A549 (cell line): ENCODE measurements around the gene ANKRD10. TPM values are rescaled to one million over a fixed set of nuclear protein-coding genes. Genes with fewer than 3 reads are reported as not detected.

ENCODE experiments used
- ATAC-seq, 2 experiments: fragments of 200-7000 bp in 1 of 2; fragments of >200 bp in 1 of 2; cut with Nextera tagmentation in 1 of 2; cut with Tn5 transposase in 1 of 2; 3 replicates each; pipeline versions ENCODE4 v1.8.0 to v1.9.1; 2018 to 2020; ENCODE audit warnings: mild to moderate bottlenecking in 1 of 2, moderate library complexity in 1 of 2
- CTCF ChIA-PET: fragments of 300-600 bp; sonication (Branson Sonifier 250); formaldehyde crosslinking; extraction: SDS; loops from one replicate; lab custom pipeline; 2021; ENCODE audit warnings: antibody characterized with exemption, inconsistent platforms; lab: Yijun Ruan, JAX
- POLR2A ChIA-PET: fragments of 350-600 bp; formaldehyde crosslinking; extraction: SDS; loops from one replicate; lab custom pipeline; 2021; ENCODE audit warnings: antibody characterized with exemption, inconsistent platforms; lab: Yijun Ruan, JAX
- DNase-seq, 2 experiments: peaks; one replicate each; pipeline versions ENCODE4 v3.0.0 to v3.0.0-alpha.2; 2011 to 2016; ENCODE audit warnings: low read depth in 1 of 2, low spot score in 1 of 2
- FAIRE-seq: peaks from 2 replicates; lab custom pipeline; 2011; peaks lifted over from hg19 to GRCh38; lab: Jason Lieb, UNC
- H3K27ac ChIP-seq, 2 experiments: fragments of >200 bp; sonication (Bioruptor Twin); formaldehyde crosslinking; 3 replicates each; pipeline ENCODE4 v1.5.1; 2016 to 2017
- H3K4me1 ChIP-seq: fragments of >200 bp; sonication (Bioruptor Twin); formaldehyde crosslinking; 3 replicates; pipeline ENCODE4 v1.6.1; 2016
- H3K4me2 ChIP-seq: fragments of >200 bp; sonication (Bioruptor Twin); formaldehyde crosslinking; 3 replicates; pipeline ENCODE4 v1.6.1; 2016
- H3K4me3 ChIP-seq: fragments of >200 bp; sonication (Bioruptor Twin); formaldehyde crosslinking; 3 replicates; pipeline ENCODE4 v1.5.1; 2016
- H3K9me3 ChIP-seq: fragments of >200 bp; sonication (Bioruptor Twin); formaldehyde crosslinking; 3 replicates; pipeline ENCODE4 v1.6.1; 2016
- BHLHE40 ChIP-seq: IDR thresholded peaks from 2 replicates; pipeline ENCODE4 v1.6.1; 2012; ENCODE audit warnings: low read depth, low read length, inconsistent platforms
- CBX2 ChIP-seq: fragments of 200-600 bp; sonication (generic); IDR thresholded peaks from 2 replicates; pipeline ENCODE4 v1.6.1; 2016; ENCODE audit warnings: low read depth, mild to moderate bottlenecking, borderline replicate concordance
- CBX8 ChIP-seq: fragments of 200-600 bp; sonication (generic); IDR thresholded peaks from 2 replicates; pipeline ENCODE4 v1.6.1; 2016
- CEBPB ChIP-seq, 2 experiments: fragments of >200 bp in 1 of 2; sonication (Bioruptor Twin) in 1 of 2; formaldehyde crosslinking in 1 of 2; IDR thresholded peaks; 2 replicates each; pipeline ENCODE4 v1.6.1; 2012 to 2016
- ELK1 ChIP-seq: fragments of 150-350 bp; IDR thresholded peaks from 2 replicates; pipeline ENCODE4 v1.6.1; 2014; ENCODE audit warnings: low read depth, mild to moderate bottlenecking, low read length
- FOSL2 ChIP-seq, 2 experiments: fragments of 450-650 bp in 1 of 2; fragments of >200 bp in 1 of 2; sonication (Bioruptor Twin) in 1 of 2; formaldehyde crosslinking; IDR thresholded peaks; 2 replicates each; pipeline versions ENCODE4 v1.5.0 to v1.6.1; 2016 to 2020; ENCODE audit warnings: mild to moderate bottlenecking in 1 of 2, moderate library complexity in 1 of 2
- GATA3 ChIP-seq: IDR thresholded peaks from 2 replicates; pipeline ENCODE4 v1.6.1; 2012; ENCODE audit warnings: borderline replicate concordance
- HES2 ChIP-seq: fragments of >200 bp; sonication (Bioruptor Twin); formaldehyde crosslinking; IDR thresholded peaks from 2 replicates; pipeline ENCODE4 v1.6.1; 2016
- HOXA7 ChIP-seq: fragments of 250-450 bp; sonication (Bioruptor Pico); IDR thresholded peaks from 2 replicates; pipeline ENCODE4 v1.5.0; 2020; ENCODE audit warnings: mild to moderate bottlenecking, moderate library complexity
- JUN ChIP-seq, 2 experiments: fragments of >200 bp; sonication (Bioruptor Twin); formaldehyde crosslinking; IDR thresholded peaks; 2 replicates in 1 of 2; 3 replicates in 1 of 2; pipeline ENCODE4 v1.6.1; 2016 to 2017
- KDM5A ChIP-seq: fragments of 200-600 bp; sonication (generic); IDR thresholded peaks from 2 replicates; pipeline ENCODE4 v1.6.1; 2016; ENCODE audit warnings: antibody characterized with exemption, mild to moderate bottlenecking
- MYC ChIP-seq: IDR thresholded peaks from 2 replicates; pipeline ENCODE4 v1.6.1; 2012; ENCODE audit warnings: mild to moderate bottlenecking, inconsistent platforms, low read length, improper control_type of control experiment, borderline replicate concordance
- NR3C1 ChIP-seq: fragments of >200 bp; sonication (Bioruptor Twin); formaldehyde crosslinking; IDR thresholded peaks from 3 replicates; pipeline ENCODE4 v1.6.1; 2017
- PHF8 ChIP-seq: fragments of 200-600 bp; sonication (generic); IDR thresholded peaks from 2 replicates; pipeline ENCODE4 v1.6.1; 2016; ENCODE audit warnings: low read depth, mild to moderate bottlenecking, antibody characterized with exemption, moderate library complexity, borderline replicate concordance
- POLR2A ChIP-seq: IDR thresholded peaks from 2 replicates; pipeline ENCODE4 v1.6.1; 2012; ENCODE audit warnings: mild to moderate bottlenecking, low read length
- RAD21 ChIP-seq, 2 experiments: fragments of >200 bp in 1 of 2; sonication (Bioruptor Twin) in 1 of 2; formaldehyde crosslinking in 1 of 2; IDR thresholded peaks in 1 of 2; conservative IDR thresholded peaks in 1 of 2; 2 replicates in 1 of 2; 3 replicates in 1 of 2; pipeline ENCODE4 v1.6.1; 2012 to 2018; ENCODE audit warnings: inconsistent platforms in 1 of 2
- RARB ChIP-seq: fragments of 250-450 bp; sonication (Bioruptor Pico); IDR thresholded peaks from 2 replicates; pipeline ENCODE4 v1.8.0; 2021; ENCODE audit warnings: mild to moderate bottlenecking, moderate library complexity
- RFX5 ChIP-seq: fragments of 450-650 bp; IDR thresholded peaks from 2 replicates; pipeline ENCODE4 v1.7.1; 2014; ENCODE audit warnings: antibody characterized with exemption, mild to moderate bottlenecking, moderate library complexity
- RNF2 ChIP-seq: fragments of 200-600 bp; sonication (generic); IDR thresholded peaks from 2 replicates; pipeline ENCODE4 v1.6.1; 2016; ENCODE audit warnings: low read depth, mild to moderate bottlenecking, antibody characterized with exemption, moderate library complexity, borderline replicate concordance
- USF2 ChIP-seq: fragments of 450-650 bp; IDR thresholded peaks from 2 replicates; pipeline ENCODE4 v1.6.1; 2014; ENCODE audit warnings: antibody characterized with exemption
- WGBS: methylation state at CpG from one replicate; pipeline ENCODE4 v1.1.6; 2017; ENCODE audit errors: missing lambda C conversion rate; 5-methylcytosine and 5-hydroxymethylcytosine counted together
- polyA plus RNA-seq, 4 experiments: library from polyadenylated mRNA; depleted of rRNA in 3 of 4; stranded (reverse); fragments of >200 nt; fragmentation: RNase III in 1 of 4; extraction: RNeasy Plus Mini Kit Qiagen cat#74134 plus additional on column Dnase treatment in 1 of 4; gene quantifications; 2 replicates in 3 of 4; 3 replicates in 1 of 4; pipeline ENCODE4 v1.2.3, GENCODE V29; 2011 to 2017
- TF ChIP-seq, protein P1 (sequence below): IDR thresholded peaks from 2 replicates; pipeline ENCODE4 v1.6.1; 2012
- TF ChIP-seq, protein P2 (sequence below): fragments of >200 bp; sonication (Bioruptor Twin); formaldehyde crosslinking; IDR thresholded peaks from 3 replicates; pipeline ENCODE4 v1.6.1; 2016

ANKRD10 gene
- polyA plus RNA-seq, 2 of the 4 experiments (the other 2 are of a cell fraction): 32.1 to 66.0 TPM

- TF ChIP-seq GATA3 (no peak), CBX8 (no peak), POLR2A (no peak), RFX5 (no peak), NR3C1 (no peak), CBX2 (no peak), ELK1 (no peak), FOSL2 (IDR thresholded peaks at IDR 0.05) (no peak), FOSL2 (CRISPR knock-in tag; IDR thresholded peaks at IDR 0.05) (no peak), RNF2 (no peak), HOXA7 (no peak), USF2 (no peak), HES2 (no peak), BHLHE40 (no peak), RARB (CRISPR knock-in tag) (no peak), MYC (no peak), CEBPB (IDR thresholded peaks at IDR 0.05) (no peak), KDM5A (no peak)
- Histone ChIP-seq H3K4me1 (no peaks in the 10 kb centered on the region), H3K4me2 (no peak overlapping the region), H3K4me3 (no peak overlapping the region), H3K9me3 (no peaks in the 10 kb centered on the region), H3K27ac (no peak overlapping the region)
- ChIA-PET CTCF (no interaction called here), POLR2A (no interaction called here)
- FAIRE-seq (no peak), DNase-seq (no peak), ATAC-seq (no peak)
- WGBS: 61% methylated on average over 3 of the region's 3 CpGs
Measured at GRCh38 chr13:110932588-110932987, 17.7 kb upstream of the ANKRD10 start.

GRCh38 chr13:110929104-110929777 is 14.4 kb upstream of the ANKRD10 start:
- FAIRE-seq: no peak
- POLR2A ChIA-PET: no interaction called here
- CTCF ChIA-PET: interaction anchor here (1.2 kb wide), 1 partner anchor 15 kb away, joined by 3 read pairs; no protein-coding TSS in a partner anchor
- ATAC-seq: no peak
- Histone ChIP-seq H3K4me1 (no peaks in the 10 kb centered on the region), H3K27ac (no peak overlapping the region), H3K9me3 (no peaks in the 10 kb centered on the region), H3K4me3 (no peak overlapping the region), H3K4me2 (no peak overlapping the region)
- 60% methylated on average over 3 of the region's 3 CpGs for WGBS
- TF ChIP-seq CEBPB (IDR thresholded peaks at IDR 0.05) (no peak), USF2 (no peak), JUN (IDR thresholded peaks at IDR 0.05) (no peak), PHF8 (no peak), FOSL2 (IDR thresholded peaks at IDR 0.05) (no peak), FOSL2 (CRISPR knock-in tag; IDR thresholded peaks at IDR 0.05) (no peak), POLR2A (no peak), RAD21 (conservative IDR thresholded peaks at IDR 0.05 in 1 of 2, IDR thresholded peaks at IDR 0.05 in 1 of 2) (no peak)
- TF ChIP-seq, protein P1, sequence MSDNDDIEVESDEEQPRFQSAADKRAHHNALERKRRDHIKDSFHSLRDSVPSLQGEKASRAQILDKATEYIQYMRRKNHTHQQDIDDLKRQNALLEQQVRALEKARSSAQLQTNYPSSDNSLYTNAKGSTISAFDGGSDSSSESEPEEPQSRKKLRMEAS: no peak
- TF ChIP-seq, protein P2, sequence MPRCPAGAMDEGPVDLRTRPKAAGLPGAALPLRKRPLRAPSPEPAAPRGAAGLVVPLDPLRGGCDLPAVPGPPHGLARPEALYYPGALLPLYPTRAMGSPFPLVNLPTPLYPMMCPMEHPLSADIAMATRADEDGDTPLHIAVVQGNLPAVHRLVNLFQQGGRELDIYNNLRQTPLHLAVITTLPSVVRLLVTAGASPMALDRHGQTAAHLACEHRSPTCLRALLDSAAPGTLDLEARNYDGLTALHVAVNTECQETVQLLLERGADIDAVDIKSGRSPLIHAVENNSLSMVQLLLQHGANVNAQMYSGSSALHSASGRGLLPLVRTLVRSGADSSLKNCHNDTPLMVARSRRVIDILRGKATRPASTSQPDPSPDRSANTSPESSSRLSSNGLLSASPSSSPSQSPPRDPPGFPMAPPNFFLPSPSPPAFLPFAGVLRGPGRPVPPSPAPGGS: no peak
- TF ChIP-seq, all 56 proteins: peak for 0
- DNase-seq: no peak
